Suprapubic skin (tissue), 3 donors: ENCODE data around the gene ABCB11.

Experiments
- CTCF ChIP-seq, 2 donors: fragments of 200-600 bp in 1 of 2; fragments of 450-650 bp in 1 of 2; sonication (generic) in 1 of 2; IDR thresholded peaks; one replicate each; pipeline ENCODE4 v1.5.1; 2016 to 2019; ENCODE audit warnings: antibody characterized with exemption in 2 of 2, mild to moderate bottlenecking in 1 of 2, moderate library complexity in 1 of 2
- EP300 ChIP-seq: sonication (generic); formaldehyde crosslinking; IDR thresholded peaks from one replicate; pipeline ENCODE4 v1.6.1; 2017; ENCODE audit warnings: antibody characterized with exemption

- TF ChIP-seq CTCF (IDR thresholded peaks at IDR 0.05), result no peak
- TF ChIP-seq EP300, result no peak
Observed at GRCh38 chr2:168970711-168971233, 60.4 kb downstream of the ABCB11 start.
